ENCODE data around the gene PLEKHG2.

DNA sequence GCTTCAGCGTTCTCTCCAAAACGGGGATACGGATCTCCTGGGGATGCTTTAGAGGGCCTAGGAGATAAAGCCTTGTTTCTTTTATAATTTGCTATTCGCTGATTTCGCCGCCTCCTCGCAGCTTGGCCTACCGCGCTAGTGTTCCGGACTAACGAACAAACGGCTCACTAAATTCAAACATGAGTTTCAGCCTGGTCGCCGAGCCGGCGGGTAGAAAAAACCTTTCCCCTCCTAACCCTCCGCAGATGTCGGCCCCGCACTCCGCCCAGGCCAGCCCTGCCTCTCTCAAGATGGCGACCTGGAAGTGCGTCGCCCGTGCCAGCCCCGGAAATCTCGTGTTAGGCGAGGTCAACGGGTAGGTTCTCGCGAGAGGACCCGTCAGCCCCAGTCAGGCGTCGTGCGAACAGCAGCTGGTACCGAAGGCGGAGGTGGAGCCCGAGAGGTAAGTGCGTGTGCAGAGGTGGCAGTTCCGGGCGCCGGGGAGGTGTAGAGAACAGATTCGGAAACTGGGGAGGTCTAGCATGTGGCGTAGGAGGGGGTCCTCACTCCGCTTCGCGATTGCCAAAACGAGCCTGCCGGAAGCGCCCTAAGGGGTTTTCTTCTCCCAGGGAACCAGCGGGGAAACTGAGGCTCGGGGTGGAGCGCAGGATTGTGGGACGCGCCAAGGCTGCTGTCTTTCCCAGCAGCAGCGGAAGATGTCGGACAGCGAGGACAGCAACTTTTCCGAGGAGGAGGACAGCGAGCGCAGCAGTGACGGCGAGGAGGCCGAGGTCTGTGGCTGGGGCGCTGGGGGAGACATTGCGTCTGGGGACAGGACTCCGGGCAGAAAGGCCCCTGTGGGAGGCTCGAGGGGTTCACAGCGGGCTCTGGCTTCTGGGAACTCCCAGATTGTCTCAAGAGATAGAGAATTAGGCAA is 33.0 kb downstream of the PLEKHG2 start, which contains the start of gene SUPT5H:
- TF ChIP-seq RAD21 (IDR thresholded peaks at IDR 0.05; ENCODE audit: low read depth) (no peak), YY1 (IDR thresholded peaks at IDR 0.05; ENCODE audit: low read depth) (peak; percentile 98), TAF1 (IDR thresholded peaks at IDR 0.05; ENCODE audit: low read depth) (peak; percentile 86), TCF12 (IDR thresholded peaks at IDR 0.05; ENCODE audit: low read depth) (peak; percentile 68; the same call in 1 of the 2 replicates), FOXM1 (IDR thresholded peaks at IDR 0.05; ENCODE audit: borderline replicate concordance, low read depth) (no peak), CEBPB (IDR thresholded peaks at IDR 0.05) (no peak), NFIC (IDR thresholded peaks at IDR 0.05) (no peak)
- TF ChIP-seq, protein P1, sequence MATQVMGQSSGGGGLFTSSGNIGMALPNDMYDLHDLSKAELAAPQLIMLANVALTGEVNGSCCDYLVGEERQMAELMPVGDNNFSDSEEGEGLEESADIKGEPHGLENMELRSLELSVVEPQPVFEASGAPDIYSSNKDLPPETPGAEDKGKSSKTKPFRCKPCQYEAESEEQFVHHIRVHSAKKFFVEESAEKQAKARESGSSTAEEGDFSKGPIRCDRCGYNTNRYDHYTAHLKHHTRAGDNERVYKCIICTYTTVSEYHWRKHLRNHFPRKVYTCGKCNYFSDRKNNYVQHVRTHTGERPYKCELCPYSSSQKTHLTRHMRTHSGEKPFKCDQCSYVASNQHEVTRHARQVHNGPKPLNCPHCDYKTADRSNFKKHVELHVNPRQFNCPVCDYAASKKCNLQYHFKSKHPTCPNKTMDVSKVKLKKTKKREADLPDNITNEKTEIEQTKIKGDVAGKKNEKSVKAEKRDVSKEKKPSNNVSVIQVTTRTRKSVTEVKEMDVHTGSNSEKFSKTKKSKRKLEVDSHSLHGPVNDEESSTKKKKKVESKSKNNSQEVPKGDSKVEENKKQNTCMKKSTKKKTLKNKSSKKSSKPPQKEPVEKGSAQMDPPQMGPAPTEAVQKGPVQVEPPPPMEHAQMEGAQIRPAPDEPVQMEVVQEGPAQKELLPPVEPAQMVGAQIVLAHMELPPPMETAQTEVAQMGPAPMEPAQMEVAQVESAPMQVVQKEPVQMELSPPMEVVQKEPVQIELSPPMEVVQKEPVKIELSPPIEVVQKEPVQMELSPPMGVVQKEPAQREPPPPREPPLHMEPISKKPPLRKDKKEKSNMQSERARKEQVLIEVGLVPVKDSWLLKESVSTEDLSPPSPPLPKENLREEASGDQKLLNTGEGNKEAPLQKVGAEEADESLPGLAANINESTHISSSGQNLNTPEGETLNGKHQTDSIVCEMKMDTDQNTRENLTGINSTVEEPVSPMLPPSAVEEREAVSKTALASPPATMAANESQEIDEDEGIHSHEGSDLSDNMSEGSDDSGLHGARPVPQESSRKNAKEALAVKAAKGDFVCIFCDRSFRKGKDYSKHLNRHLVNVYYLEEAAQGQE (IDR thresholded peaks at IDR 0.05; ENCODE audit: low read depth): no peak
- TF ChIP-seq, protein P2, sequence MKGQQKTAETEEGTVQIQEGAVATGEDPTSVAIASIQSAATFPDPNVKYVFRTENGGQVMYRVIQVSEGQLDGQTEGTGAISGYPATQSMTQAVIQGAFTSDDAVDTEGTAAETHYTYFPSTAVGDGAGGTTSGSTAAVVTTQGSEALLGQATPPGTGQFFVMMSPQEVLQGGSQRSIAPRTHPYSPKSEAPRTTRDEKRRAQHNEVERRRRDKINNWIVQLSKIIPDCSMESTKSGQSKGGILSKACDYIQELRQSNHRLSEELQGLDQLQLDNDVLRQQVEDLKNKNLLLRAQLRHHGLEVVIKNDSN (IDR thresholded peaks at IDR 0.05): 0 out of 2 replicates have a peak, but pooled peaks have one; percentile 43
- TF ChIP-seq, protein P3, sequence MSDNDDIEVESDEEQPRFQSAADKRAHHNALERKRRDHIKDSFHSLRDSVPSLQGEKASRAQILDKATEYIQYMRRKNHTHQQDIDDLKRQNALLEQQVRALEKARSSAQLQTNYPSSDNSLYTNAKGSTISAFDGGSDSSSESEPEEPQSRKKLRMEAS (IDR thresholded peaks at IDR 0.05): peak; percentile 92
